ENCODE results near the gene CDC37L1.

CDC37L1 gene

GRCh38 chr9:4667681-4668080, 11.7 kb upstream of the CDC37L1 start:
- Histone ChIP-seq H3K4me1 (ENCODE audit: control insufficient read depth in 1 of 2, insufficient read depth in 2 of 2, low read length in 2 of 2) (peaks cover 36 to 37% of the 10 kb centered on the region in 2 donors), H3K9ac (ENCODE audit: low read depth in 1 of 2, low read length in 2 of 2) (no peak overlapping the region)

GRCh38 chr9:4668604-4669003, 10.8 kb upstream of the CDC37L1 start:
- H3K36me3 ChIP-seq (ENCODE audit: control insufficient read depth in 1 of 2, insufficient read depth in 2 of 2, low read length in 2 of 2): no peaks in the 10 kb centered on the region
- peaks cover 27 to 28% of the 10 kb centered on the region in 2 donors for H3K4me1 ChIP-seq (ENCODE audit: control insufficient read depth in 1 of 2, insufficient read depth in 2 of 2, low read length in 2 of 2)
- no peak overlapping the region for H3K4me3 ChIP-seq (ENCODE audit: low read depth in 1 of 2, low read length in 2 of 2)
- no peaks in the 10 kb centered on the region for H3K27me3 ChIP-seq (ENCODE audit: control insufficient read depth in 1 of 2, insufficient read depth in 2 of 2, low read length in 2 of 2)
- no peak overlapping the region for H3K27ac ChIP-seq (ENCODE audit: low read depth, low read length)
- no peaks in the 10 kb centered on the region for H3K9me3 ChIP-seq (ENCODE audit: control insufficient read depth in 1 of 2, low read length in 2 of 2)
- no peak overlapping the region for H3K9ac ChIP-seq (ENCODE audit: low read depth in 1 of 2, low read length in 2 of 2)

More at GRCh38 chr9:4667681-4668080, 11.7 kb upstream of the CDC37L1 start:
- Histone ChIP-seq H3K27me3 (ENCODE audit: control insufficient read depth in 1 of 2, insufficient read depth in 2 of 2, low read length in 2 of 2) (no peaks in the 10 kb centered on the region), H3K27ac (ENCODE audit: low read depth, low read length) (no peak overlapping the region), H3K9me3 (ENCODE audit: control insufficient read depth in 1 of 2, low read length in 2 of 2) (no peaks in the 10 kb centered on the region), H3K4me3 (ENCODE audit: low read depth in 1 of 2, low read length in 2 of 2) (no peak overlapping the region), H3K36me3 (ENCODE audit: control insufficient read depth in 1 of 2, insufficient read depth in 2 of 2, low read length in 2 of 2) (no peaks in the 10 kb centered on the region)

GRCh38 chr9:4669890-4670289, 9.5 kb upstream of the CDC37L1 start:
- Histone ChIP-seq H3K4me3 (ENCODE audit: low read depth in 1 of 2, low read length in 2 of 2) (no peak overlapping the region), H3K36me3 (ENCODE audit: control insufficient read depth in 1 of 2, insufficient read depth in 2 of 2, low read length in 2 of 2) (no peaks in the 10 kb centered on the region), H3K27ac (ENCODE audit: low read depth, low read length) (no peak overlapping the region), H3K4me1 (ENCODE audit: control insufficient read depth in 1 of 2, insufficient read depth in 2 of 2, low read length in 2 of 2) (peaks cover 15 to 16% of the 10 kb centered on the region in 2 donors), H3K27me3 (ENCODE audit: control insufficient read depth in 1 of 2, insufficient read depth in 2 of 2, low read length in 2 of 2) (no peaks in the 10 kb centered on the region), H3K9ac (ENCODE audit: low read depth in 1 of 2, low read length in 2 of 2) (no peak overlapping the region), H3K9me3 (ENCODE audit: control insufficient read depth in 1 of 2, low read length in 2 of 2) (no peaks in the 10 kb centered on the region)

GRCh38 chr9:4670591-4670990, 8.8 kb upstream of the CDC37L1 start:
- Histone ChIP-seq H3K4me3 (ENCODE audit: low read depth in 1 of 2, low read length in 2 of 2) (no peak overlapping the region), H3K9me3 (ENCODE audit: control insufficient read depth in 1 of 2, low read length in 2 of 2) (no peaks in the 10 kb centered on the region), H3K27ac (ENCODE audit: low read depth, low read length) (no peak overlapping the region), H3K4me1 (ENCODE audit: control insufficient read depth in 1 of 2, insufficient read depth in 2 of 2, low read length in 2 of 2) (peaks cover 8 to 10% of the 10 kb centered on the region in 2 donors), H3K27me3 (ENCODE audit: control insufficient read depth in 1 of 2, insufficient read depth in 2 of 2, low read length in 2 of 2) (no peaks in the 10 kb centered on the region), H3K9ac (ENCODE audit: low read depth in 1 of 2, low read length in 2 of 2) (no peak overlapping the region), H3K36me3 (ENCODE audit: control insufficient read depth in 1 of 2, insufficient read depth in 2 of 2, low read length in 2 of 2) (no peaks in the 10 kb centered on the region)

GRCh38 chr9:4671737-4672136, 7.6 kb upstream of the CDC37L1 start:
- peaks cover 2 to 6% of the 10 kb centered on the region in 2 donors for H3K4me1 ChIP-seq (ENCODE audit: control insufficient read depth in 1 of 2, insufficient read depth in 2 of 2, low read length in 2 of 2)
- no peaks in the 10 kb centered on the region for H3K9me3 ChIP-seq (ENCODE audit: control insufficient read depth in 1 of 2, low read length in 2 of 2)
- H3K27ac ChIP-seq (ENCODE audit: low read depth, low read length): no peak overlapping the region
- no peaks in the 10 kb centered on the region for H3K27me3 ChIP-seq (ENCODE audit: control insufficient read depth in 1 of 2, insufficient read depth in 2 of 2, low read length in 2 of 2)
- H3K4me3 ChIP-seq (ENCODE audit: low read depth in 1 of 2, low read length in 2 of 2): no peak overlapping the region
- H3K9ac ChIP-seq (ENCODE audit: low read depth in 1 of 2, low read length in 2 of 2): no peak overlapping the region
- H3K36me3 ChIP-seq (ENCODE audit: control insufficient read depth in 1 of 2, insufficient read depth in 2 of 2, low read length in 2 of 2): no peaks in the 10 kb centered on the region

GRCh38 chr9:4674783-4675182, 4.6 kb upstream of the CDC37L1 start:
- Histone ChIP-seq H3K36me3 (ENCODE audit: control insufficient read depth in 1 of 2, insufficient read depth in 2 of 2, low read length in 2 of 2) (no peaks in the 10 kb centered on the region), H3K9me3 (ENCODE audit: control insufficient read depth in 1 of 2, low read length in 2 of 2) (no peaks in the 10 kb centered on the region), H3K27me3 (ENCODE audit: control insufficient read depth in 1 of 2, insufficient read depth in 2 of 2, low read length in 2 of 2) (no peaks in the 10 kb centered on the region), H3K4me1 (ENCODE audit: control insufficient read depth in 1 of 2, insufficient read depth in 2 of 2, low read length in 2 of 2) (peaks cover 11 to 13% of the 10 kb centered on the region in 2 donors), H3K4me3 (ENCODE audit: low read depth in 1 of 2, low read length in 2 of 2) (no peak overlapping the region), H3K9ac (ENCODE audit: low read depth in 1 of 2, low read length in 2 of 2) (no peak overlapping the region), H3K27ac (ENCODE audit: low read depth, low read length) (no peak overlapping the region)

GRCh38 chr9:4677392-4677791, 2.0 kb upstream of the CDC37L1 start:
- Histone ChIP-seq H3K4me1 (ENCODE audit: control insufficient read depth in 1 of 2, insufficient read depth in 2 of 2, low read length in 2 of 2) (peaks cover 21 to 22% of the 10 kb centered on the region in 2 donors), H3K27me3 (ENCODE audit: control insufficient read depth in 1 of 2, insufficient read depth in 2 of 2, low read length in 2 of 2) (no peaks in the 10 kb centered on the region), H3K4me3 (ENCODE audit: low read depth in 1 of 2, low read length in 2 of 2) (no peak overlapping the region), H3K9me3 (ENCODE audit: control insufficient read depth in 1 of 2, low read length in 2 of 2) (no peaks in the 10 kb centered on the region), H3K36me3 (ENCODE audit: control insufficient read depth in 1 of 2, insufficient read depth in 2 of 2, low read length in 2 of 2) (no peaks in the 10 kb centered on the region), H3K27ac (ENCODE audit: low read depth, low read length) (no peak overlapping the region), H3K9ac (ENCODE audit: low read depth in 1 of 2, low read length in 2 of 2) (no peak overlapping the region)

GRCh38 chr9:4678679-4679267, 596 bp upstream of the CDC37L1 start:
- peaks cover 21 to 22% of the 10 kb centered on the region in 2 donors for H3K4me1 ChIP-seq (ENCODE audit: control insufficient read depth in 1 of 2, insufficient read depth in 2 of 2, low read length in 2 of 2)

GRCh38 chr9:4680173-4680525, 780 bp downstream of the CDC37L1 start:
- Histone ChIP-seq H3K4me1 (ENCODE audit: control insufficient read depth in 1 of 2, insufficient read depth in 2 of 2, low read length in 2 of 2) (peaks cover 21 to 22% of the 10 kb centered on the region in 2 donors), H3K27me3 (ENCODE audit: control insufficient read depth in 1 of 2, insufficient read depth in 2 of 2, low read length in 2 of 2) (no peaks in the 10 kb centered on the region)

More at GRCh38 chr9:4678679-4679267, 596 bp upstream of the CDC37L1 start:
- H3K9me3 ChIP-seq (ENCODE audit: control insufficient read depth in 1 of 2, low read length in 2 of 2): no peaks in the 10 kb centered on the region
- no peaks in the 10 kb centered on the region for H3K27me3 ChIP-seq (ENCODE audit: control insufficient read depth in 1 of 2, insufficient read depth in 2 of 2, low read length in 2 of 2)
- no peaks in the 10 kb centered on the region for H3K36me3 ChIP-seq (ENCODE audit: control insufficient read depth in 1 of 2, insufficient read depth in 2 of 2, low read length in 2 of 2)
- H3K27ac ChIP-seq (ENCODE audit: low read depth, low read length): peak overlapping the region; percentile 93
- peak overlapping the region; percentile 88 to 98 for H3K9ac ChIP-seq (ENCODE audit: low read depth in 1 of 2, low read length in 2 of 2)
- H3K4me3 ChIP-seq (ENCODE audit: low read depth in 1 of 2, low read length in 2 of 2): peak overlapping the region; percentile 76 to 93

GRCh38 chr9:4680750-4681149, 1.4 kb downstream of the CDC37L1 start:
- H3K9ac ChIP-seq (ENCODE audit: low read depth in 1 of 2, low read length in 2 of 2): peak overlapping the region; percentile 58 to 98
- no peaks in the 10 kb centered on the region for H3K9me3 ChIP-seq (ENCODE audit: control insufficient read depth in 1 of 2, low read length in 2 of 2)
- peaks cover 21 to 22% of the 10 kb centered on the region in 2 donors for H3K4me1 ChIP-seq (ENCODE audit: control insufficient read depth in 1 of 2, insufficient read depth in 2 of 2, low read length in 2 of 2)
- no peak overlapping the region for H3K27ac ChIP-seq (ENCODE audit: low read depth, low read length)
- no peaks in the 10 kb centered on the region for H3K27me3 ChIP-seq (ENCODE audit: control insufficient read depth in 1 of 2, insufficient read depth in 2 of 2, low read length in 2 of 2)
- peaks cover under 1 to 8% of the 10 kb centered on the region in 2 donors for H3K36me3 ChIP-seq (ENCODE audit: control insufficient read depth in 1 of 2, insufficient read depth in 2 of 2, low read length in 2 of 2)
- H3K4me3 ChIP-seq (ENCODE audit: low read depth in 1 of 2, low read length in 2 of 2): peak overlapping the region; percentile 76 to 93

More at GRCh38 chr9:4680173-4680525, 780 bp downstream of the CDC37L1 start:
- Histone ChIP-seq H3K9ac (ENCODE audit: low read depth in 1 of 2, low read length in 2 of 2) (peak overlapping the region; percentile 58 to 98), H3K9me3 (ENCODE audit: control insufficient read depth in 1 of 2, low read length in 2 of 2) (no peaks in the 10 kb centered on the region), H3K4me3 (ENCODE audit: low read depth in 1 of 2, low read length in 2 of 2) (peak overlapping the region; percentile 76 to 93), H3K36me3 (ENCODE audit: control insufficient read depth in 1 of 2, insufficient read depth in 2 of 2, low read length in 2 of 2) (peaks cover 0 to 4% of the 10 kb centered on the region in 2 donors), H3K27ac (ENCODE audit: low read depth, low read length) (peak overlapping the region; percentile 93)

Data from duodenal mucosa (tissue), 2 donors.